ENCODE results near the gene TAS2R41. TPM values are rescaled to one million over a fixed set of nuclear protein-coding genes. Genes with fewer than 3 reads are reported as not detected.

The TAS2R41 gene, protein sequence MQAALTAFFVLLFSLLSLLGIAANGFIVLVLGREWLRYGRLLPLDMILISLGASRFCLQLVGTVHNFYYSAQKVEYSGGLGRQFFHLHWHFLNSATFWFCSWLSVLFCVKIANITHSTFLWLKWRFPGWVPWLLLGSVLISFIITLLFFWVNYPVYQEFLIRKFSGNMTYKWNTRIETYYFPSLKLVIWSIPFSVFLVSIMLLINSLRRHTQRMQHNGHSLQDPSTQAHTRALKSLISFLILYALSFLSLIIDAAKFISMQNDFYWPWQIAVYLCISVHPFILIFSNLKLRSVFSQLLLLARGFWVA
- not detected in 2 replicates for total RNA-seq (2014; rRNA removed; shearing (Covaris generic))
- polyA plus RNA-seq (2015; cell fraction: cytosol; rRNA removed) = not detected in 2 replicates
- polyA plus RNA-seq (2015; cell fraction: nucleus; rRNA removed) = not detected in 2 replicates

DNA sequence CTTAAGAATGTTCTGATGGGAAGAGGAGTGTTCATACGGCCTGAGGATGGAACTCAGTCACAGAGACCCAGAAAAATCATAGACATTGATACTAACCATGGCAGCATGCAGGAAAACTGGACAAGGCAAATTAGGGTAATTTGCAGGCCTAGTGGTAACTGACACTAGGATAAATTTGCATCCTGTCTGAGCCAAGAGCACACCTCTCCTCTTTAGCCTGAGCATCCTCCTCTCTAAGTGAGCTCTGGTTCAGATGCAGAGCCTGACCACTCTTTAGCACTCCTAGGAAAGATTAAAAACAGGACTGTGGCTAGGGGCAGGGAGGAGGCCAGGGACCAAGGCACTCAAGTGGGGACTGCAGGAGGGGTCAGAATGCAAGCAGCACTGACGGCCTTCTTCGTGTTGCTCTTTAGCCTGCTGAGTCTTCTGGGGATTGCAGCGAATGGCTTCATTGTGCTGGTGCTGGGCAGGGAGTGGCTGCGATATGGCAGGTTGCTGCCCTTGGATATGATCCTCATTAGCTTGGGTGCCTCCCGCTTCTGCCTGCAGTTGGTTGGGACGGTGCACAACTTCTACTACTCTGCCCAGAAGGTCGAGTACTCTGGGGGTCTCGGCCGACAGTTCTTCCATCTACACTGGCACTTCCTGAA is at the start of gene TAS2R41:
Gene TAS2R41 (plus strand): TSS at position 373 of the 650 bp plus-strand sequence. CDS start 0 bp downstream, at position 373.
- in situ Hi-C loops (cut with HindIII; ENCODE audit: low pct_unique_long_range_greater_than_20kb, low sequenced_read_pairs) = no loop called here

DNA sequence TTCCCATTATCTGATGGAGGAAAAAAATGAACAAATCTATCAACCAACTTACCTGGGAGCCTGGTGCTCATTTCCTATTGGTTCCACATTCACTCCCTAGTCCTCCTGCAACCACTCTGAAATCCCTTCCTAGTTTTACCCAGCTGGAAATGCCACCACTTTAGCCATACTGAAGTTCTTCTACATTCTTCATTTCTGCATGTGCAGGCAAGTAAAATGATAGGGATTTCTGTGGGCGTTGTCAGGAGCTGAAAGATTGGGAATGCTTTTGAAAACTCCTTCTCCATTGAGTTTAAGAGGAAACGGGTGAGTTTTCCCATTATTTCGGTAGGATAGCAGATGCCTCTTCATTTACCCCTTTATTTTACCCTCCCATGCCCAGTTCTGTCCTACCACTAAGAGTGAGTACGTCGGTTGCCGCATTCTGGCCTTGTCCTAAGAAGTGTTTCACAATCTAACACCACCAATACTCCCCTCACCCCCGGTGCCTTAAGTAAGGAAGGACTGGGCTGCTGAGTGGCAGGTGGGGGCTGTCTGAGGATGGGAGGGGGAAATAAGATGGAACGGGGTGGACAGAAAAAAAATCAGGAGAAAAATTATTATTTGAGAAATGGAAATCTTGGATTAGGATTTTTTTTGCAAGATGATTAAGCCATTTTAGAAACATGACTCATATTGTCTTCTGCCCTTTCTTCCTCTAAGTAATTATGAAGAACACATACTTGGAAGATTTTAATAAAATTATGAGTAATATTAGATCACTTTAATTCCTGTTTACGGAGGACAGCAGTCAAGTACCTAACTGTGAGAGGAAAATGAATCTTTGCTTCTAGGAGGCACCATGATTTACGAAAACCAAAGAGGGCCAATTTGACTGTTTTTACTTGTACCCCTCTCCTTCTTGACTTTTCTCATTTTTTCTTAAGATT is 47.6 kb upstream of the TAS2R41 start:
- no peak for DNase-seq (ENCODE audit: low read depth, low spot score)
- in situ Hi-C loops (cut with HindIII; ENCODE audit: low pct_unique_long_range_greater_than_20kb, low sequenced_read_pairs) = no loop called here

More for the DNA sequence above, at the start of gene TAS2R41:
- DNase-seq (ENCODE audit: low read depth, low spot score) = no peak

DNA sequence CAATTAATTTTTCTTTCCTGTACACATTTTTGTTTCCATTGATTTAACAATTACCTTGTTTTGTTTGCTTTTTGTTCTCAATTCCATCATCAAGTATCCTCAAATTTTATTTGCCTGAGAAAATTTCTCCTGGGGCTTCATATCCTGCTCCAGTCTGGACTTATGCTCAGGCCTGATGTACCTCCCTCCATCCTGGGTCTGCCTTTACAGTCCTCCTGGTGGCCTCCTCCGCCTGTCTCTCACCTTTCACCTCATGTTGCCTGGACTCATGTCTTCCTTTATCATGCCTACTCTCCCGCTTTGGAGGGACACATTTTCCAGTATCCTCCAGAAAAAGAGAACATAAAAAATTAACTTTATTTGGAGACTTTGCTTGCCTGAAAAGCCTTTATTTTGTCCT is 46.6 kb upstream of the TAS2R41 start:
- in situ Hi-C loops (cut with HindIII; ENCODE audit: low pct_unique_long_range_greater_than_20kb, low sequenced_read_pairs) = no loop called here
- no peak for DNase-seq (ENCODE audit: low read depth, low spot score)

DNA sequence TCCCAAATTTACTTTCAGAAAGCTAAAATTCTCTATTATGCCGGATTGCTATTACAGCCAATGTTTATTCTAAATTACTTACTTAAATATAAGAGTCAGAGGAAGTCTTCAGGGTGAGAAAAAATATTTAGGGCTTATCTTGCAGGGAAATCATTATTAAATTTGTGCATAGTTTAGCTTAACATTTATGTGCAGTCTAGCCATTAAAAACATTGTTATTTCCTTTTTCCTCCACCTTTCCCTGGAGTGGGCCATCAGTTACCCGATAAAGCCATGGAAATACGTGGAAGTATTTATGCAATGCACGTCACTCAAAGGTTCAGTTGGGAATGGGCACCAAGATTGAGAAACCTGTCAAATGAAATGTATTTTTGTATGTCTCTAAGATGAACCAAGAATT is 43.9 kb upstream of the TAS2R41 start:
- in situ Hi-C loops (cut with HindIII; ENCODE audit: low pct_unique_long_range_greater_than_20kb, low sequenced_read_pairs) = no loop called here
- no peak for DNase-seq (ENCODE audit: low read depth, low spot score)

DNA sequence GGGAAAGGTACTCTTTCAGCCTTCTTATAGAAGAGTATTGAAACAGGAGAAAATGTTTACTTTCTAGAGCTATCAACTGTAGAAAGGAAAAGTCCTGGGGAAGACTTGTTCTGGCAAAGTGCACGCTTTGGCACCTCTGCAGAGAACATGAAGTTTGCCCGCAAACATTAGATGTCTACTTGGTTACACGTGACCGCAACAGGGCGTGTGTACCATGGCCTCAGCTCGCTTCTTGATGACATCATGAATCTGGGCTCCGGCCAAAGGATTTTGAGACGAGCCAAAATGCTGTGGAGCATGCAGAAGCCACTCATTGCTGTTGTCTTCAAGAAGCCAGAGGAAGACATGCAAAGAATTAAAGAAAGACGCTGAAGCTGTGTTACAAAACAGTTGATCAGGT is 43.0 kb upstream of the TAS2R41 start:
- in situ Hi-C loops (cut with HindIII; ENCODE audit: low pct_unique_long_range_greater_than_20kb, low sequenced_read_pairs) = no loop called here
- DNase-seq (ENCODE audit: low read depth, low spot score) = peak; percentile 30

DNA sequence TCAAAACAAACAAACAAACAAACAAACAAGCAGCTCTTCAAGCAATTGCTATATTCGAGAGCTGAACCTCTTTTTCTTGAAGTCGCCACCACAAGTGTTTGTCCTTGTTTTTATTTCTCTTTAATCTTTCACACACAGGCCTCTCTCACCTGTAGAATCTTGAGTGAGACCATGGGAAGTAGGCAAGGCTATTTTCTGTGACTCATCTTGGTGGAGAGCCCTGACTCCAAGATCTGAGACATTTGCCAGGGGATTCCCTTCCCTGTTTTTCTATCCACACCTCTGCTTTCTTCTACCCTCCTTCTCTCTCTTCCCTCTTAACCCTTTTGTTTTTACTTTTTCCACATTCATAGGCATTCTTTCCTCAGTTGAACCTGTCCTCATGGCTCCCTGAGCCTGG is 42.4 kb upstream of the TAS2R41 start:
- no peak for DNase-seq (ENCODE audit: low read depth, low spot score)
- in situ Hi-C loops (cut with HindIII; ENCODE audit: low pct_unique_long_range_greater_than_20kb, low sequenced_read_pairs) = no loop called here

DNA sequence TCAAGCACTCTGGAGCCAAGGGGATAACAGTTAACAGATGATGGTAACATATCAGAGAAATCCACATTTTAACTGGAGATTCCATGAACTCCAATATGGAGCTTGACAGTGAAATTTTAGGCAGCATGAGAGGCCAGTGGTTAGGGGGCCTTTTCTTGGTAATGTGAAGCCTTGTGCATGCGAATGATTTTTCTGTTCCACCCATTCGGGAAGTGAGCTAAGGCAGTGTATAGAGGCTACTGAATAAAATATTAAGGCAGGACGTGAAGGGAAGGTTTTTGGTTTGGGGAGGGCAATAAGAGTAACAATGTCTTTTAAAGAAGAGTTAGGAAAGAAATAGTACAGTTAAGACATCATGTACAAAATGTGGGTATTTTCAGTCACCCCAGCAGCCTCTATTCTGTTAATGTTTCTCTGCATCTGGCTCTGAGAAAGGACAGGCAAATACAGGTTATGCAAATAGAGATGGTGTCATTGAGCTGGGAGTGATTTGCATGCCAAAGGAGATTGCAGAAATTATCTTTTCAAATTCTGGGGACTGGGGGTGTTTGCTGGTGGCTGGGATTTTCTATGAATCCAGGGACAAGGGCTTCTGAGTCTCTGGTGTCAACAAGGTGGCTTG is 41.2 kb upstream of the TAS2R41 start:
- in situ Hi-C loops (cut with HindIII; ENCODE audit: low pct_unique_long_range_greater_than_20kb, low sequenced_read_pairs) = no loop called here
- no peak for DNase-seq (ENCODE audit: low read depth, low spot score)

DNA sequence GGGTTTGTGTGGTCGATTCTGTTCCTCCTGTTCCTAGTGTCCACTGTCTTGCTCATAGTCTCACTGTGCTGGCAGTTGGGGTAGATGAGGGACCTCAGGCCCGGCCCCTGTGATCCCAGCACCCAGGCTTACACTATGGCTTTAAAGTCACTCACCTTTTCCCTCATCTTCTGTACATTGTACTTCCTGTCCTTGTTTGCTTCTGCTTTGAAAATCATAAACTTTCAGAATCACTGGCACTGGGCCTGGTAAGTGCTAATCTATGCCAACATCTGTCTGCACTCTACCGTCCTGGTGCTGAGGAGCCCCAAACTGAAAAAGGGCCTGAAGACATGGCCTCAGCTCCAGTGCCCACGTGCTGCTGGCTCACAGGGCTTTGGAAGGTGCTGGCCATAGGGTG is 40.1 kb upstream of the TAS2R41 start:
- DNase-seq (ENCODE audit: low read depth, low spot score) = no peak
- in situ Hi-C loops (cut with HindIII; ENCODE audit: low pct_unique_long_range_greater_than_20kb, low sequenced_read_pairs) = no loop called here

DNA sequence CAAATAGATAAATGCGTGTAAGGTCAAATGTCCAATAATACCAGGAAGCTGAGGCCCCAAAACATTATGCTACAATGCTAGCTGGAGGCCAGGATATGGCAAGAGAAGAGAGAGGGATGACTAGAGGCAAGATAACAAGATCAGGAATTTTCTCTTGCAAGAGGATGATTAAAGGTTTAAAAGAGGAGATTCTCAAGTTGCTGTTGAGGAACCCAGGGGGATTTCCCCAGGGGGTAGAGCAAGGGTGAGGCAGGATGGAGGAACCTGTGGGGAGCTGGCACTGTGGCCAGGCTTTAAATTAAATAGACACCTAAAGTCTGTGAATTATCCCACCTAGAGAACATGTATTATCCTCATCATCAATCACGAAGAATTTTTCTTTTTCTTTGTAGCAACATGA is 37.8 kb upstream of the TAS2R41 start:
- in situ Hi-C loops (cut with HindIII; ENCODE audit: low pct_unique_long_range_greater_than_20kb, low sequenced_read_pairs) = no loop called here
- DNase-seq (ENCODE audit: low read depth, low spot score) = no peak

DNA sequence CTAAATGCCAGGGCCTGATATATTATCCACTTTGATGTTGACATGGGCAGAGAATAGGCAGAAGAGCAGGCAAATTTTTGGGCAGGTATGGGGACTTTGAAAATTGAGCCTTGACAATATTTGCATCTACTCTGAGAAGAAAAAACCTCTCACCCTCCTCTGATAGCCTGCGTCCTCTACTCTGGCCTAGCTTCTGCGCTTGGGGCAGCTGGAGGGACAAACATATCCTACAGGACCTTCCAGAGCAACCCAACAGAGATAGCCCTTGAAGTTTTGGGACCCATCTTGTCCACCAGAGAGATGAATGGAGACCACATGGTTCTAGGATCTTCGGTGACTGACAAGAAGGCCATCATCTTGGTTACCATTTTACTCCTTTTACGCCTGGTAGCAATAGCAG is 34.5 kb upstream of the TAS2R41 start, which contains the start of gene TAS2R60:
Gene TAS2R60 (plus strand): TSS at position 301 of the 400 bp plus-strand sequence. CDS start 0 bp downstream, at position 301.
- in situ Hi-C loops (cut with HindIII; ENCODE audit: low pct_unique_long_range_greater_than_20kb, low sequenced_read_pairs) = no loop called here
- no peak for DNase-seq (ENCODE audit: low read depth, low spot score)

DNA sequence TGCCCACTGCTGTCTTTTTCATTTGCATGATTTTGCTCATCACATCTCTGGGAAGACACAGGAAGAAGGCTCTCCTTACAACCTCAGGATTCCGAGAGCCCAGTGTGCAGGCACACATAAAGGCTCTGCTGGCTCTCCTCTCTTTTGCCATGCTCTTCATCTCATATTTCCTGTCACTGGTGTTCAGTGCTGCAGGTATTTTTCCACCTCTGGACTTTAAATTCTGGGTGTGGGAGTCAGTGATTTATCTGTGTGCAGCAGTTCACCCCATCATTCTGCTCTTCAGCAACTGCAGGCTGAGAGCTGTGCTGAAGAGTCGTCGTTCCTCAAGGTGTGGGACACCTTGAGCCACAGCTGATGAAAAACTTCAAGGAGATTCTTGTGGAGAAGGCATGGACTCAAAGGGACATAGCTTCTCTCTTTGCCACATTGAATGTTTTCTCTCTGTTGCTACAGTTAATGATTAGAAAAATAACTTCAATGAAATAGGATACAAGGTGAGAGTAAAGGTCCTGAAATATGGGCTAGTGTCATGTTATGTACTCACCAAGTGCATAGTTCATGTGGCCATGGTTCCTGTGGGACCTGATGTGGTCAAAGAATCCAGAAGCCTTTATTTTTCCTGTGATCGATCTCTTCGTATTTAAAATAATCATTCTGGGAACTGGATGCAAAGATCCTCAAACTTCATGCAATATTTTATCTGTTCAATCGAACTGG is 33.5 kb upstream of the TAS2R41 start:
- in situ Hi-C loops (cut with HindIII; ENCODE audit: low pct_unique_long_range_greater_than_20kb, low sequenced_read_pairs) = no loop called here

DNA sequence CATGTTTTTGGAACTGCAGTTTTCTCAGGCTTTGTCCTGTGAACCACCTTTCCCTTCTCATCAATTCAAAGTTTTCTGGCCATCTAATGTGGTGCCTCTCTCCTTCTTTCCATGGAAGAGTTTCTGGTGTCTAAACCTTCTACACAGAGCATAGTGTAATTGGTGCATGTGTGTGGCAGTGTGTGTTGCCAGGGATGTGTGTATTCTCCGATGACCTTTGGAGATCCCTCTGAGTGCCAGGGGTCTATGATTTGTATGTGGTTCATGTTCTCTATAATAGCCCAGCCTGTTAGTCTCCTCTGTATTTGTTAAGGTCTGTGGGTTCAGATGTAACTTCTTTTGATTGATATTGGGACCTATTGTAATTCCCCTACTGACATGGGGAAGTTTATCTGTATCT is 32.9 kb upstream of the TAS2R41 start:
- DNase-seq (ENCODE audit: low read depth, low spot score) = no peak
- in situ Hi-C loops (cut with HindIII; ENCODE audit: low pct_unique_long_range_greater_than_20kb, low sequenced_read_pairs) = no loop called here

More for the DNA sequence above, 33.5 kb upstream of the TAS2R41 start:
- DNase-seq (ENCODE audit: low read depth, low spot score) = no peak

DNA sequence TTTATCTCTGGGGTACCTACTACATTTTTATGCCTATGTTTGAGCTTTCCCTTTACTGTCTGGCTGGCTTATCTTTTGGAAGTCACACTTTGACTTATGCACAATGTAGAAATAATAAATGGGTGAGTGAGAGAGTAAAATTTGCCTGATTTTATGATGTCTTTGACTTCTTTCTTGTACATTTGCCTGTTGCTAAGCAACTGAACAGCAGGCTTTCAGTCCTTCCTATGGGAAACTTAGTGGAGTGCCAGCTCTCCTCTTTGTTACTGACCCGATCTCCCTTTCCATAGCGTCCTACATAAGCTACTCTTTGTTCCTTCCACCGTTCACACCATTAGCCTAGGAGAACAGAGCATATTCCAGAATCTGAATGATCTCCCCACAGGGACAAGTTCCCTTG is 30.2 kb upstream of the TAS2R41 start:
- in situ Hi-C loops (cut with HindIII; ENCODE audit: low pct_unique_long_range_greater_than_20kb, low sequenced_read_pairs) = no loop called here
- DNase-seq (ENCODE audit: low read depth, low spot score) = no peak

DNA sequence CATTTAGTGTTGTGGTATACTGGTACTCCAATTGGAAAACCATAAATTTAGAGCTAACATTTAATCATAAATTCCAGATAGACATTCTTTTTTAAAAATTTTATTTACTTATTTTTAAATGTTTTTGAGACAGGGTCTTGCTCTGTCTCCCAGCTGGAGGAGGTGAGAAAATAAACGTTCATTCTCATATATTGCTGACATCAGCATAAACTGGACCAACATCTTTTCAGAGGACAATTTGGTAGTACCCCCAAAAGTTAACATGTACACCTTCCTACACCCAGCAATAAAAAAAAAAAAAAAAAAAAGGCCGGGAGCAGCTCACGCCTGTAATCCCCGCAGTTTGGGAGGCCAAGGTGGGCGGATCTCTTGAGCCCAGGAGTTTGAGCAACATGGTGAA is 29.2 kb upstream of the TAS2R41 start:
- in situ Hi-C loops (cut with HindIII; ENCODE audit: low pct_unique_long_range_greater_than_20kb, low sequenced_read_pairs) = no loop called here
- DNase-seq (ENCODE audit: low read depth, low spot score) = no peak

DNA sequence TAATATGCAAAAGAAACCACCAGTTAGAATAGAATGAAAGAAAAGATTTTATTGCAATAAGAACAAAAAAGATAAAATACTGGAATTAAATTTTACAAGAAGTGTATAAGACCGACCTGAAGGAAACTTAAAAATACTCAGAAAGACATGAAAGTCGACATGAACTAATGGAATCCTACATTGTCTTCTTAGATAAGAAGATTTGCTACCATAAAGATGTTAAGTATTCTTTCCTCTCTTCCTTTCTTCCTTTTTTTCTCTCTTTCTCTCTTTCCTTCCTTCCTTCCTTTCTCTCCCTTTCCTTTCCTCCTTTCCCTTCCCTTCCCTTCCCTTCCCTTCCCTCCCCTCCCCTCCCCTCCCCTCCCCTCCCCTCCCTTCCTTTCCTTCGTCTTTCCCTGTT is 27.9 kb upstream of the TAS2R41 start:
- DNase-seq (ENCODE audit: low read depth, low spot score) = no peak
- in situ Hi-C loops (cut with HindIII; ENCODE audit: low pct_unique_long_range_greater_than_20kb, low sequenced_read_pairs) = no loop called here

DNA sequence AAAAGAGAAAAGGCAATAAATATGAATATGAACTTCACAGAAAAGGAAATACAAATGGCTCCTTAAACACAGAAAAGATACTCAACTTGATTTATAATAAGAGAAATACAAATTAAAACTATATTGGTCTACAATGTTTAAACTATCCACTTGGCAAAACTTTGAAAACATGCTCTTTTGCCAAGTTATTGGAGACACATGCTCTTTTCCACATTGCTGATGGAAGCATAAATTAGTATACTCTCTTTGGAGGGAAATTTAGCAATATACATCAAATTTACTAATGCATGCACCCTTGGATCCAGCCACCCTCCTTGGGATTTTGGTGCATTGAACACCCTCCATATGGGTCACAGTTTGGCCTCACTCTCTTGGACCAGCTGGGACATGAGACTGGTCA is 26.6 kb upstream of the TAS2R41 start:
- in situ Hi-C loops (cut with HindIII; ENCODE audit: low pct_unique_long_range_greater_than_20kb, low sequenced_read_pairs) = no loop called here
- no peak for DNase-seq (ENCODE audit: low read depth, low spot score)

DNA sequence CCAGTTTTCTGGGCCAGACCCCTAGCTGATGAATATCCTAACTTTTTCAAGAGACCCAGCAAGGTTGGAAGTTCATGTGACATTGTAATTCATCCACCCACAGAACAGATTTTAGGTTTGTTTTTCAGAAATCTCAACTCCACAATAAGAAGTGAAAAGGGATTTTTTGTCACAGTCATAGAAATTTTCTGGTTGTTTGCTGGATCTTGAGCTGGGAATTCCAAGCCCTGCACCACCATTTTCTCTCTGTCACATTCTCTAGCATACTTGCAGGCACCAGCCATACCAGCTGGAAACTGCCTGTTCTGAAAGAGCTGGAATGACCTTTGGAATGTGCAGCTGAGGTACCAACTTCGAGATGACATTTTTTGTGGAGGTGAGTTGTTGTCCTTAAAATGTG is 25.9 kb upstream of the TAS2R41 start:
- in situ Hi-C loops (cut with HindIII; ENCODE audit: low pct_unique_long_range_greater_than_20kb, low sequenced_read_pairs) = no loop called here
- no peak for DNase-seq (ENCODE audit: low read depth, low spot score)
